Vagina (tissue), 2 donors: Measurements from ENCODE around the gene KLHL2. TPM values are rescaled to one million over a fixed set of nuclear protein-coding genes. Genes with fewer than 3 reads are reported as not detected.

ENCODE experiments used
- DNase-seq, 2 donors: peaks; one replicate each; pipeline ENCODE4 v3.0.0-alpha.2; 2017; ENCODE audit errors: extremely low spot score in 2 of 2
- H3K27ac ChIP-seq: fragments of 200-600 bp; sonication (generic); one replicate; pipeline ENCODE4 v1.5.1; 2019
- H3K27me3 ChIP-seq: fragments of 200-600 bp; sonication (generic); one replicate; pipeline ENCODE4 v1.5.1; 2019
- H3K36me3 ChIP-seq, 2 donors: fragments of 200-600 bp; sonication (generic); one replicate each; pipeline ENCODE4 v1.5.1; 2017 to 2019
- H3K4me1 ChIP-seq: fragments of 200-600 bp; sonication (generic); one replicate; pipeline ENCODE4 v1.5.1; 2019
- H3K4me3 ChIP-seq, 2 donors: fragments of 200-600 bp; sonication (generic); 1 replicate in 1 of 2; 2 replicates in 1 of 2; pipeline ENCODE4 v1.5.1; 2016 to 2019
- H3K9me3 ChIP-seq: fragments of 200-600 bp; sonication (generic); one replicate; pipeline ENCODE4 v1.5.1; 2019
- POLR2A ChIP-seq, 2 donors: fragments of 450-650 bp; IDR thresholded peaks; one replicate each; pipeline ENCODE4 v1.6.1; 2017; ENCODE audit warnings: antibody characterized with exemption in 2 of 2, mild to moderate bottlenecking in 2 of 2, moderate library complexity in 2 of 2
- POLR2AphosphoS5 ChIP-seq, 2 donors: sonication (generic); formaldehyde crosslinking; IDR thresholded peaks; one replicate each; pipeline ENCODE4 v1.9.0; 2017; ENCODE audit warnings: antibody characterized with exemption in 2 of 2, mild to moderate bottlenecking in 2 of 2, low read depth in 1 of 2; ENCODE audit not compliant: insufficient read depth in 1 of 2
- intact Hi-C: fragments of 100-400 bp; cut with DNase I; formaldehyde crosslinking; loops from one replicate; pipeline ENCODE4 v1.15.1; 2023
- total RNA-seq: library from RNA; depleted of rRNA; stranded (reverse); fragments of >200 nt; gene quantifications from one replicate; pipeline ENCODE4 v1.2.3, GENCODE V29; 2016
- TF ChIP-seq, protein P1 (sequence below), 3 experiments: fragments of 450-650 bp in 2 of 3; fragments of 200-600 bp in 1 of 3; sonication (generic) in 1 of 3; IDR thresholded peaks; one replicate each; pipeline ENCODE4 v1.5.1; 2017 to 2019; ENCODE audit warnings: antibody characterized with exemption in 3 of 3, mild to moderate bottlenecking in 2 of 3, moderate library complexity in 2 of 3

The KLHL2 gene
- total RNA-seq, 1 donor from 2014 or later: 29.5 TPM

DNA sequence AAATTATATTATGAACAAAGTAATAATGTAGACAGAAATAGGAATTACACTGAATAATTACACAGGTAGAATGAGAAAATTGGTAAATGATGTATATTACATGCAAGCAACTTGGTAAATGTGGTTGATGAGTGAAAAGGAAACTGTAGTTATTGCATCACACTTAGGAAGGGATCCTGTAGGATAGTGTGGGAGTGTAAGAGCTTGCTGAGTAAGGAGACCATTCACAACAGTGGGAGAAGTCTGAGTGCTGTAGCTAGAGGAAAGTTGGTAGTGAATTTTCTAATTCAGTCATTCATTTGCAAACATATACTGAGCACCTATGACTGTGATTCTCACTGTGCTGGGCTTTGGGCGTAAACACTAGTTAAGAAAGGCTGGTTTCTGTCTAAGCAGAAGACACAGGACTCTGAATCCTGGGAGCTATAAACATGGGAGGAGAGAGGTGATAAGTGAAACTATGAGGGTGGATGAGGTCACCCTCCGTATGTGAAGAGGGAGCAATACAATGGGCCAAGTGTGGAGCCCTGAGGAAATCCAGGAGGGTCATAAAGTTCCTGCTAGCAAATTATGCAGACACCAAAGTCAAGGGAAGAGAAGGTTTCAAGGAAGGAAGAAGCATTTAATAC lies 157.2 kb downstream of the KLHL2 start:
- Histone ChIP-seq H3K4me1 (no peaks in the 10 kb centered on the region), H3K4me3 (no peak overlapping the region), H3K36me3 (no peaks in the 10 kb centered on the region), H3K27me3 (no peaks in the 10 kb centered on the region), H3K9me3 (no peaks in the 10 kb centered on the region), H3K27ac (no peak overlapping the region)
- DNase-seq: no peak
- intact Hi-C loops: no loop called here
- TF ChIP-seq, protein P1, sequence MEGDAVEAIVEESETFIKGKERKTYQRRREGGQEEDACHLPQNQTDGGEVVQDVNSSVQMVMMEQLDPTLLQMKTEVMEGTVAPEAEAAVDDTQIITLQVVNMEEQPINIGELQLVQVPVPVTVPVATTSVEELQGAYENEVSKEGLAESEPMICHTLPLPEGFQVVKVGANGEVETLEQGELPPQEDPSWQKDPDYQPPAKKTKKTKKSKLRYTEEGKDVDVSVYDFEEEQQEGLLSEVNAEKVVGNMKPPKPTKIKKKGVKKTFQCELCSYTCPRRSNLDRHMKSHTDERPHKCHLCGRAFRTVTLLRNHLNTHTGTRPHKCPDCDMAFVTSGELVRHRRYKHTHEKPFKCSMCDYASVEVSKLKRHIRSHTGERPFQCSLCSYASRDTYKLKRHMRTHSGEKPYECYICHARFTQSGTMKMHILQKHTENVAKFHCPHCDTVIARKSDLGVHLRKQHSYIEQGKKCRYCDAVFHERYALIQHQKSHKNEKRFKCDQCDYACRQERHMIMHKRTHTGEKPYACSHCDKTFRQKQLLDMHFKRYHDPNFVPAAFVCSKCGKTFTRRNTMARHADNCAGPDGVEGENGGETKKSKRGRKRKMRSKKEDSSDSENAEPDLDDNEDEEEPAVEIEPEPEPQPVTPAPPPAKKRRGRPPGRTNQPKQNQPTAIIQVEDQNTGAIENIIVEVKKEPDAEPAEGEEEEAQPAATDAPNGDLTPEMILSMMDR (IDR thresholded peaks at IDR 0.05): no peak
- TF ChIP-seq POLR2AphosphoS5 (IDR thresholded peaks at IDR 0.05; ENCODE audit: insufficient read depth in 1 of 2, low read depth in 1 of 2) (no peak), POLR2A (IDR thresholded peaks at IDR 0.05) (no peak)

DNA sequence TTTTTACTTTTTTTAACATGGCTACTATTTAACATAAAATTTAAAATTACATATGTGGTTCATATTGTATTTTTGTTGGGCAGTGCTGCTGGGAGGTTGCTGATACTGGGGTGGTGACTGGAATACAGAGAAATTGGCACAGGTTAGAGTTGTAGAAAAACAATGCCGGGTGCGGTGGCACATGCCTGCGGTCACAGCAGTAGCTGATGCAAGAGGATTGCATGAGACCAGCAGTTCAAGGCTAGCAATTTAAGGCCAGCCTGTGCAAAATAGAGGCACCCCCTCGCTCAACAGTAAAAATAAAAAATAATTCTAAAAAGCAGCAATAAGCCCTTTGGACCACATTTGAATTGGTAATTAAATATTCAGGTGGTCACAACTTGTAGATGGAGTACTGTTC lies 159.7 kb downstream of the KLHL2 start:
- no peaks in the 10 kb centered on the region for H3K36me3 ChIP-seq
- H3K4me3 ChIP-seq: no peak overlapping the region
- intact Hi-C loops: no loop called here
- no peaks in the 10 kb centered on the region for H3K9me3 ChIP-seq
- no peak for TF ChIP-seq POLR2AphosphoS5 (IDR thresholded peaks at IDR 0.05; ENCODE audit: insufficient read depth in 1 of 2, low read depth in 1 of 2)
- TF ChIP-seq POLR2A (IDR thresholded peaks at IDR 0.05): no peak
- TF ChIP-seq, protein P1 (IDR thresholded peaks at IDR 0.05): no peak
- DNase-seq: no peak
- H3K4me1 ChIP-seq: no peaks in the 10 kb centered on the region
- H3K27me3 ChIP-seq: no peaks in the 10 kb centered on the region
- H3K27ac ChIP-seq: no peak overlapping the region

DNA sequence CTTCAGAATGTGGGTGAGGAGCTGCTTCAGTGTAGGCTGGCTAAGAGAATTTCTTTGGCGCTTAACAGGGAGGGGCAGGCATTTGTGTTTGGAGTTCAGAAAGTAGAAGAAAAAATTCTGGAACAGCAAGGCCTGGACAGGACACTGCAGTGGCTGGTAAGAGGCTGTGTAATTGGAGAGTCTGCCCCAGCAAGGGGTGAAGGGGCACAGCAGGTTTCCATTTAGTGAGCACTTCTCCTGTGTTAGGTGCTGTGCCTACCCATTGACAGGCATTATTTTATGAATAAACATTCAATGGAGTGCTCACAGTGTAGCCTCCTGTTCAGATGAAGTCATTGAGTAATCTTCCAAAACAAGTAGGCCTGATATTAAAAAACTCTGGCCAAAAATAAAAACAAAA lies 160.8 kb downstream of the KLHL2 start:
- Histone ChIP-seq H3K27me3 (no peaks in the 10 kb centered on the region), H3K27ac (no peak overlapping the region), H3K4me3 (no peak overlapping the region), H3K9me3 (no peaks in the 10 kb centered on the region), H3K36me3 (no peaks in the 10 kb centered on the region), H3K4me1 (no peaks in the 10 kb centered on the region)
- no peak for DNase-seq
- TF ChIP-seq, protein P1 (IDR thresholded peaks at IDR 0.05): no peak
- TF ChIP-seq POLR2AphosphoS5 (IDR thresholded peaks at IDR 0.05; ENCODE audit: insufficient read depth in 1 of 2, low read depth in 1 of 2) (no peak), POLR2A (IDR thresholded peaks at IDR 0.05) (no peak)
- intact Hi-C loops: no loop called here

DNA sequence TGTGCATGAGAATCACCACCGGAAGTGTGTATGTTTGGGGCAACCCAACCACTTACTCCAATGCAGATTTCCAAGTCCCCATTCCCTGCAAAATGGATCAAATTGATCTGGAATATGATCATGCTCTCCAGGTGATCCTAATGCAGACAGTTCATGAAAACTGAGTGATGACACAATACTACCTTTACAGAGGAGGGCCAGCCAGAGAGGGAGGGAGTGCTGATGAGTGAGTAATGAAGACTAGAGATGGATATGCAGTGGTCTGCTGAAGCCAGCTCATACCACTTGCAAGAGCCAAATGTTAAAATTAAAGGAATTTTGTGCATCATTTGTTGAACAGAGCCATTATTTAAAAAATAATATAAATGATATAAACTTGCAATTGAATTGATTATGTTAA lies 161.2 kb downstream of the KLHL2 start:
- no peak overlapping the region for H3K27ac ChIP-seq

DNA sequence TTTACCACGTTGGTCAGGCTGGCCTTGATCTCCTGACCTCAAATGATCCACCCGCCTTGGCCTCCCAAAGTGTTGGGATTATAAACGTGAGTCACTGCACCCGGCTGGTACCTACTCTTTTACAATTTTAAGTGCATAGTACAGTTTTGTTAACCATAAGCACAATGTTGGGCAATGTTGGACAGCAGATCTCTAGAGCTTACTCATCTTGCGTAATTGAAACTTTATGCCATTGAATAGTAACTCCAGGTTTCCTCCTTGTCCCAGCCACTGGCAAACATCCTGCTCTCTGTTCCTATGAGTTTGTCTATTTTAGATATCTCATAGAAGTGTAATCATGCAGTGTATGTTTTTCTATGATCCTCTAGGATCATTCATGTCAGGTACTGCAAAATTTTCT lies 162.2 kb downstream of the KLHL2 start:
- Histone ChIP-seq H3K4me1 (no peaks in the 10 kb centered on the region), H3K27ac (no peak overlapping the region), H3K9me3 (no peaks in the 10 kb centered on the region), H3K27me3 (no peaks in the 10 kb centered on the region), H3K4me3 (no peak overlapping the region), H3K36me3 (no peaks in the 10 kb centered on the region)
- DNase-seq: no peak
- intact Hi-C loops: no loop called here
- TF ChIP-seq, protein P1 (IDR thresholded peaks at IDR 0.05): no peak
- TF ChIP-seq POLR2AphosphoS5 (IDR thresholded peaks at IDR 0.05; ENCODE audit: insufficient read depth in 1 of 2, low read depth in 1 of 2) (no peak), POLR2A (IDR thresholded peaks at IDR 0.05) (no peak)

More for the DNA sequence above, 161.2 kb downstream of the KLHL2 start:
- TF ChIP-seq POLR2AphosphoS5 (IDR thresholded peaks at IDR 0.05; ENCODE audit: insufficient read depth in 1 of 2, low read depth in 1 of 2): no peak
- TF ChIP-seq POLR2A (IDR thresholded peaks at IDR 0.05): no peak
- TF ChIP-seq, protein P1 (IDR thresholded peaks at IDR 0.05): no peak
- no peaks in the 10 kb centered on the region for H3K4me1 ChIP-seq
- no peak for DNase-seq
- intact Hi-C loops: no loop called here
- H3K9me3 ChIP-seq: no peaks in the 10 kb centered on the region
- H3K27me3 ChIP-seq: no peaks in the 10 kb centered on the region
- H3K4me3 ChIP-seq: no peak overlapping the region
- H3K36me3 ChIP-seq: no peaks in the 10 kb centered on the region
